Subcutaneous adipose tissue (tissue), 4 donors: Measurements from ENCODE around the gene KLHL8. TPM values are rescaled to one million over a fixed set of nuclear protein-coding genes. Genes with fewer than 3 reads are reported as not detected.

Experiments used
- total RNA-seq, 4 donors: library from RNA; depleted of rRNA; stranded (reverse); fragments of >200 nt; gene quantifications; one replicate each; pipeline ENCODE4 v1.1.0, GENCODE V29; 2016
- TF ChIP-seq, protein P1 (sequence below): fragments of 450-650 bp; IDR thresholded peaks from one replicate; pipeline ENCODE4 v1.5.1; 2016; ENCODE audit warnings: low read depth, mild to moderate bottlenecking, control low read depth, antibody characterized with exemption, moderate library complexity

KLHL8 gene
- total RNA-seq, 4 donors from 2014 or later, result 16.2 to 20.1 (median 17.6) TPM

GRCh38 chr4:87213421-87214075 lies 6.9 kb downstream of the KLHL8 start:
- TF ChIP-seq, protein P1, sequence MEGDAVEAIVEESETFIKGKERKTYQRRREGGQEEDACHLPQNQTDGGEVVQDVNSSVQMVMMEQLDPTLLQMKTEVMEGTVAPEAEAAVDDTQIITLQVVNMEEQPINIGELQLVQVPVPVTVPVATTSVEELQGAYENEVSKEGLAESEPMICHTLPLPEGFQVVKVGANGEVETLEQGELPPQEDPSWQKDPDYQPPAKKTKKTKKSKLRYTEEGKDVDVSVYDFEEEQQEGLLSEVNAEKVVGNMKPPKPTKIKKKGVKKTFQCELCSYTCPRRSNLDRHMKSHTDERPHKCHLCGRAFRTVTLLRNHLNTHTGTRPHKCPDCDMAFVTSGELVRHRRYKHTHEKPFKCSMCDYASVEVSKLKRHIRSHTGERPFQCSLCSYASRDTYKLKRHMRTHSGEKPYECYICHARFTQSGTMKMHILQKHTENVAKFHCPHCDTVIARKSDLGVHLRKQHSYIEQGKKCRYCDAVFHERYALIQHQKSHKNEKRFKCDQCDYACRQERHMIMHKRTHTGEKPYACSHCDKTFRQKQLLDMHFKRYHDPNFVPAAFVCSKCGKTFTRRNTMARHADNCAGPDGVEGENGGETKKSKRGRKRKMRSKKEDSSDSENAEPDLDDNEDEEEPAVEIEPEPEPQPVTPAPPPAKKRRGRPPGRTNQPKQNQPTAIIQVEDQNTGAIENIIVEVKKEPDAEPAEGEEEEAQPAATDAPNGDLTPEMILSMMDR, result no peak

- TF ChIP-seq, protein P1, result no peak
These were observed 9.0 kb downstream of the KLHL8 start for GRCh38 chr4:87211249-87211952.

DNA sequence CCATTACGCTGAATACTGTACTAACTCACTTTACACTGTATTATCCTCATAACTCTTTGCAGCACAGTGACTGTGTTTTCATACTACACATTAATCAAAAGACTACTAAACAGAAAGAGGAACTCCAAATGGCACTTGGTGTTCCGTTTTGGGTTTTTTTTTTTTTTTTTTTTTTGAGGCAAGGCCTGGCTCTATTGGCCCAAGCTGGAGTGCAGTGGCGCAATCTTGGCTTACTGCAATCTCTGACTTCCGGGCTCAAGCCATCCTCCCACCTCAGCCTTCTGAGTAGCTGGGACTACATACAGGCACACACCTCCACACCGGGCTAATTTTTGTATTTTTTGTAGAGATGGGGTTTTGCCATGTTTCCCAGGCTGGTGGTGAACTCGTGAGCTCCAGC lies 10.7 kb downstream of the KLHL8 start:
- TF ChIP-seq, protein P1, result no peak

- TF ChIP-seq, protein P1, result no peak
These were observed 11.2 kb downstream of the KLHL8 start for GRCh38 chr4:87209182-87209581.

GRCh38 chr4:87204559-87204958 lies 15.9 kb downstream of the KLHL8 start:
- TF ChIP-seq, protein P1, result no peak

DNA sequence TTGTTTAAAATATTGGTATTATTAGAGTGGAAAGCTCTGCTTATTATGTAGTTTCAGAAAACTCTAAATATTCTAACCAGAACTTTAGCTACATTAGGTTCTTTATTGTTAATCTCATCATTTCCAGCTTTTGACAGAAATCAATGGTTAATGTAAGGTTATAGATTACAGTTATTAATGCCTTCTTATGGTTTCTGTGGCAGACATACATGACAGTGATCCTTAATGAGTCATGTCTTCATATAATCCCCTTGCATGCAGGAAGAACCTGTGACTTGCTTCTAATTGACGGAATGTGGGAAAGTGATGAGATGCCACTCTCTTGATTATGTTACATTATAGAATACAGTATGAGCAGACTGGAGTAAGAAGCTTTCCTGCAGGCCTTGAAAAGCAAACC lies 23.5 kb downstream of the KLHL8 start:
- TF ChIP-seq, protein P1, result no peak

- TF ChIP-seq, protein P1, result no peak
These were observed 24.3 kb downstream of the KLHL8 start for GRCh38 chr4:87196146-87196545.
